Nucleus accumbens (tissue), 56 donors: Measurements from ENCODE around the gene FCER2.

Source experiments
- DNase-seq, 56 donors: peaks; one replicate each; lab custom pipeline; 2025; lab: John Stamatoyannopoulos, UW

Gene FCER2

DNA sequence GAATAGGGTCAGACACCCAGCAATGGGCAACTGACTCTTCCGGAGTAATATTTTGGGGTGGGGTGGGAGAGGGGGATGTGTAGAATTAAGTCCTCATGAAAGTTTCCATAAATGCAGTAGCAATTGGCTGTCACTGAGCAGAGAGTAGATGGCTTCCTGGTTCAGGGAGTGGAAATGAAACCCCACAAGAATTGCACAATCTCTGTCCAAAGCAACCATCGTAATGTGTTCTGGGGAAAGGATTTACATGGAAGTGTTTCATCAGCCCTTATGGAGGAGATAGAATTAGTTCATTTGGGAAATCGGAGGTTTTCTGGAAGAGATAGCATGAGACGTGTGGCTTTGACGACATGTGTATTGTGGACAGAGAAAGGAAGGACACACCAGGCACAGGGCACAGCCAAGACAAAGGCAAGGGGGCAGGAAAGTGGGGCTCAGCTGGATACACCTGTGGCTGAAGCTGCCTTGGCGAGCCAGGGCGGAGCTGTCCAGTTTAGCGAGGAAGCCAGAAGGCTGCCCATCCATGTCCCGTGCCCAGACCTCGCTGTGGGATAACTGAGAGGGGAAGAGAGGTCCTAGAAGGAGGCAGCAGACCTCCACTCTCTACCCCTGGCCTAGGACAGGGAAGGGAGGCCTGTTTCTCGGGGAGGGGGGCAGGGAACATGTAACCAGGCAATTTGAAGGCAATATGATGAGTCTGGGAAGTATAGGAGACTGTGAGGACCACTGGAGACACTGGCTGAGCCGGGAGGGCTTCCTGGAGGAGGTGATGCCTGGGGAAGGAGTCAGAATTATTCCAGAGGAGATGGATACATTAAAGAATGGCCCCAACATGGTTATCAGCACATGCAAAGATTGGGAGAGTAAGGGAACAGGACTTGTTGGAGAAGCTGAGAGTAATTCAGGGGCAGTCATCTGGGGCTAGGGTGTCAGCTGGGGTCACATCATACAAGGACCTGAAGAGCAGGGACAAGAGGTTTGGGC is 32.6 kb upstream of the FCER2 start:
- DNase-seq, result no peak

DNA sequence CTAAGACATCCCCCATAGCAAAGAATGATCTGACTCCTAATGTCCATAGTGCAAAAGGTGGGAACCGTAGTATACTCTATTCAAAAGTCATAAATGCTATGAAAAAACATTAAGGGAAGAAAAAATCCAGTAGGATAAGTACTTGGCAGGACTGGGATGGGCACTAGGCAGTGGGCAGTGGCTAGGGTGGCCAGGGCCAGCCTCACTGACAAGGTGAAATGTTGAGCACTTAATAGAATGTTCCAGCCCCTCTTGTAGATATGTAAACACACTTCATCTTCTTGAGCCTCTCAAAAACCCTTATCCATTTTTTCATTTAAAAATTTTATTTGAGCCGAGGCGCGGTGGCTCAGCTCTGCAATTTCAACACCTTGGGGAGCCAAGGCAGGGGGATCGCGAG is 31.4 kb upstream of the FCER2 start:
- DNase-seq, result no peak

DNA sequence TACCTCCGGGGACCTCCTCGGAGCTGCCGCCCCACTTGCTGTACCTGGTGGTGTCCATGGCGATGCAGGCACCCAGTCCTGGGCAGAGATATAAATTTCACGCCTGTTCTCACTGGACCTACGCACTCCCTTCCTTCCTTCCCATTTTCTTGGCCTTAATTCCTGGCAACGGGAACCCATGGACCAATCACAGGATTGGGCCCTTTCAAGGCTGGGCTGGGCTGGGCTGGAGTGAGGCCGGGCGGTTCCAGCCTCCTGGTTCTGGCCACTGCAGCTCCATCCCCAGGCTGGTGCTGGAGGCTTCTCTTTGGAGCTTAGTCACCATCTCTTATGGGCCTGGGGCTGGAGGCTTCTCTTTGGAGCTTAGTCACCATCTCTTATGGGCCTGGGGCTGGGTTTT is 30.1 kb upstream of the FCER2 start, which contains the start of gene CLEC4G:
TSS of gene CLEC4G (minus strand) at position 66 of the 400 bp plus-strand sequence. CDS start at position 58, 8 bp downstream.
- no peak for DNase-seq

DNA sequence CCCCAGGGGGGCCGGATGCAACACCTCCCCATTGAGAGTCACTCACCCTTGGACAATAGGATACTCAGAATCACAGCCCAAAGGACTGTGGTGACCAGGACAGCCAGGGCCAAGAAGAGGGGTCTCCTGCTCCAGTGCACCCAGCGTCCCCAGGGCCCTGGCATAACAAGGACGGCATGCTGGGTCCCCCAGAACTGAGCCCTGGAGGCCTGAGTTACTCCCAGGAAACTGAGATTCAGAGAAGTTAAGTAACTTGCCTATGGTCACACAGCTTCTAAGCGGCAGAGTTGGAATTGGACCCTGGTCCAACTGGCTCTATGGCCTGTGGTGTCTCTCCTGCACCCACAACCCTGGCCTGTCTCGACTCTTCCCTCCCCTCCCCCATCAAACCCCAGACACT is 29.7 kb upstream of the FCER2 start:
- no peak for DNase-seq

DNA sequence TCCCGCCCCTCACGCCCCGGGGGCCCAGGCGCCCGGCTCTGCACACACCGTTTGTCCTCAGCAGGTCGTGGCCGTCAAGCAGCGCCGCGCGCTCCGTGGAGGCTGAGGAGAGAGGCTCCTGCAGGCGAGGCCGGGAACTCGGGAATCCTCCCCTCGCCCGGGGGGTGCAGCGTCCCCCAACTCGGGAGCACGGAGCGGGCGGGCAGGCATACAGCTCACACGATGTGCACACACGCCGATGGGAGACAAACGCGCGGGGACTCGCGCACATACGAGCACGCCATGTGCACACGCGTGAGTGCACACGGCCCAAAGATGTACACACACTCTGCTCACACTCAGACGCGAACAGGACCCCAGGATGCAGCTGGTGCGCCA is 29.3 kb upstream of the FCER2 start:
- no peak for DNase-seq

DNA sequence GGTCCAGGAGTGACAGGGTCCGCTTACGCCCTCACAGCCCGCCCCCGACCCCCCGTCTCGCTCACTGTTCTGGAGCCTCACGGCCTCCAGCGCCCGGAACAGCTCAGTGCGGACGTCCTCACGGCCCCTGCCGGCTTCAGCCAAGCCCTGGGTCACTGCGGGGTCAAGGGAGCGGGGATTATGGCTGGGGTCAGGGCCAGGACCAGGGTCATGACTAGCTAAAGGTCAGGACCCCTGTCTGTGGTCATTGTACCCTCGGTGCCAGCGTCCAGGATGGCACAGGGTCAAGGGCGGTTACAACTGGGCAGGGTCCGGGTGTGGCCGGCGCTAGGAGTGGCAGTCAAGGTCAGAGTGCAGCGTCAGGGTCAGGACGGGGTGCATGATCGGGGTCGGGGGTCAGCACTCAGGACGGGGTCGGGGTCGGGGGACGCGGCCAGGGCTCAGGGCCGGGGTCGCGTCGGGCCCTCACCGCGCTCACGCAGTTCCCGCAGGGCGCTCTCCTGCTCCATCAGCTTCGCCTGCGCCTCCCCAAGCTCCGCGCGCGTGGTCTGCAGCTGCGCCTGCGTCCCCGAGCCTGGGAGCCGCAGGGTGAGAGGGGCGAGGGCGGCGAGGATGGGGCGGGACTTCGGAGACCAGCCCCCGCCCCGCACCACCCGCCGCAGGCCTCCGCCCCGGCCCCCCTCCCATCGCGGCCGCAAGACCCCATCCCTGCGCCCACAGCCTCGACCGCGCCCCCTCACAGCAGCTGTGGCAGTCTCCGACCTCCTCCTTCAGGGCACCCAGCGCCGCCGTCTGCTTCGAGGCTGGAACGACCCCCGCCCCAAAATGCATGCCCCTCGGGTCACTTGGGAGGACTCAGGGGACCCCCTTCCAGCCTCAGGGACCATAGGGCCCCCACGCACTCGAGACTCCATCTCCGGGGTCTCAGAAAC is 28.6 kb upstream of the FCER2 start:
- DNase-seq, result no peak

DNA sequence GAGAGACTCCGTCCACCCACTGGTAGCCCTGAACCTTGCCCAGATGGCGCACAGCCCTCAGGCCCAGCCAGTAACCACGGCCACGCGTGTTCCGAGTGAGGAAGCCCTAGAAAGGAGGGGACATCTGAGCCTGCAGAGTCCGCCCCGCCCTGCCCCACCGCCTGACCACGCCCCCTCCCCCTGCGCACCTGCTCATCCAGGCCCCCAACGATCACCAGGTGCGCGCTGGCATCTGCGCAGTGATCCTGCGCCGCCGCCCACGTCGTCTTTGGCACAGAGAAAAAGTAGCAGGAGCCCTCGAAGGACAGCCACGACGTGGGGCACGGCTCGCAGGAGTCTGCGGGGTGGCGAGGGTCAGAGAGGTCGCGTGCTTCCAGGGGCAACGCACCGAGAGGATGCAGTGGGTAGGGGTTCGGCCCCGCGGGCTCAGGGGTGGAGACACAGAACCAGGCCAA is 27.9 kb upstream of the FCER2 start:
- peak in 1 of 56 donors; percentile 34 for DNase-seq

DNA sequence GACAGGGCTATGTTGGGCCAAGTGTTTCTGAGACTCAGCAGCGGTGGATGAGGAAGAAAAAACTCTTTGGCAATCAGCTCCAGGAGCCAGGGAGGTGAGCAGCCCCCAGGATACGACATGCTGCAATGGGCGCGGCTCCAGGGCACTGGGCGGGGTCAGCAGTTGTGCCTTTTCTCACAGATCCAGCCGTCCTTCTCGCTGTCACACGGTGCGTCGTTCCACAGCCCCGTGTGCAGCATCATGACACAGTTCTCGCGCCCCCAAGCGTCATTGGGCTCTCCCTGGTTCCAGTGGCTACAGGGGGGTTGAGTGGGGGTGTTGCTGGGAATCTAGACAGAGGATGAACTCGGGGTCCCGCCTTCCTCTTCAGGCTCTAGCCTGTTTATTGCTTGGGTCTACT is 27.3 kb upstream of the FCER2 start:
- no peak for DNase-seq

DNA sequence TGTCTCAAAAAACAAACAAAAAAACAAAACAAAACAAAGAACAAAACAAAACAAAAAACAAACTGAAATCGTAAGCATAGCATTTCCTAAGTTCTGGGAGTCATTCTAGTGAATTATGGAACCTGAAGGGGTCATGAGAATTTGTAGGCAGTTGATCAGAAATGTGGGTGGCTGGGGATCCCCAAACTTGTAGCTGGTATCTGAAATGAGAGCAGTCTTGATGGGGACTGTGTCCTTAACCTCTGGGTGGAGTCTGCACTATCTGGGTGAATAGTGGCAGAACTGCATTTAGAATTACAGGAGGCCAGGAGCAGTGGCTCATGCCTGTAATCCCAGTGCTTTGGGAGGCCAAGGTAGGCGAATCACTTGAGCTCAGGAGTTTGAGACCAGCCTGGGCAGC is 23.9 kb upstream of the FCER2 start:
- no peak for DNase-seq

DNA sequence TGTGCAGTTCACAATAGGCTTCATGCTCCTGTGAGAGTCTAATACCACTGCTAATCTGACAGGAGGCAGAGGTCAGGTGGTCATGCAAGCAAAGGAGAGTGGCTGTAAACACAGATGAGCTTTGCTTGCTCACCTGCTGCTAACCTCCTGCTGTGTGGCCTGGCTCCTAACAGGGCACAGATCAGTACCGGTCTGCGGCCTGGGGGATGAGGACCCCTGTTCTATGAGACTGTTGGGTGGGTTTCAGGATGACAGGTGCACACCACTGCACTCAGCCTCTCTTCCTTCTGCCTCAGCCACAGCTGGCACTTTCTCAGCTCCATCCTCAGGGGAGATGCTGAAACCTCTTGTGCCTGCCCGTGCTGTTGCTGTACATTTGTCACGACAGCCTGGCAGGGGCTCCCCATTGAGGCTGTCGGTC is 20.3 kb upstream of the FCER2 start:
- DNase-seq, result no peak

DNA sequence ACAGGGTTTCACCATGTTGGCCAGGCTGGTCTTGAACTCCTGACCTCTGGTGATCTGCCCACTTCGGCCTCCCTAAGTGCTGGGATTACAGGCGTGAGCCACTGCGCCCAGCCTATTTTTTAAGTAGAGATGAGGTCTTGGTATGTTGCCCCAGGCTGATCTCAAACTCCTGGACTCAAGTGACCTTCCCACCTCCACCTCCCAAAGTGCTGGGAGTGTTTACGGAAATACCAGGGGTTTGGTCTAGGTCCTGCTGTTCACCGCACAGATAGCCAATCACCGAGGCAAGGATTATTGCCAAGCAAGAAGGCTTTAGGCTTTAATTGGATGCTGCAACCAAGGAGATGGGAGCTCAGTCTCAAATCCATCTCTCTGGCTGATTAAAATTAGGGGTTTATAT is 18.4 kb upstream of the FCER2 start:
- DNase-seq, result no peak

DNA sequence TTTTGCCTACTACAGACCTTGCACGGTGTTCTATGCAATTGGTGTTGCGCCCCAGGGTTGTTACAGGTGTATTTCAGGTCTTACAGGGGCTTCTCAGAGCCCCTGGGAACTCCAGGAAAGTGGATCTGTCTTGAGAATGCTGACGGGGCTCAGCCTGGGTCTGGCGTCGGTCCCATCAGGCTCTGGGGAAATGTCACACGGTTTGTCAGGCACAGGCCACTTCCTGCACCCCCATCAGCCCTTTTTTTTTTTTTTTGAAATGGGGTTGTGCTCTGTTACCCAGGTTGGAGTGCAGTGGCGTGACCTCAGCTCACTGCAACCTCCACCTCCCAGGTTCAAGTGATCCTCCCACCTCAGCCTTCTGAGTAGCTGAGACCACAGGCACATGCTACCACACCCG is 16.7 kb upstream of the FCER2 start:
- no peak for DNase-seq

DNA sequence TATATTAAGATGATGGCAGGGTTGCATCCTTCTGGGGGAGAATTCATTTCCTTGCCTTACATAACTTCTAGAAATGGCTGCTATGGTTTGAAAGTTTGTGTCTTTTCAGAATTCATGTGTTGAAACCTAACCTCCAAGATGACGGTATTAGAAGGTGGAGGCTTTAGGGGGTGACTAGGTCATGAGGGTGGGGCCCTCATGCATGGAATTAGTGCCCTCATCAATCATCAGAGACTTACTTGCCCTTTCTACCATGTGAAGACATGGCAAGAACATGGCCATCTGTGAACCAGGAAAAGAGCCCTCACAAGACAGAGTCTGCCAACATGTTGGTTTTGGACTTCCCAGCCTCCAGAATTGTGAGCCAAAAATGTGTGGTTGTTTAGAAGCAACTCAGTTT is 14.8 kb upstream of the FCER2 start:
- DNase-seq, result no peak

DNA sequence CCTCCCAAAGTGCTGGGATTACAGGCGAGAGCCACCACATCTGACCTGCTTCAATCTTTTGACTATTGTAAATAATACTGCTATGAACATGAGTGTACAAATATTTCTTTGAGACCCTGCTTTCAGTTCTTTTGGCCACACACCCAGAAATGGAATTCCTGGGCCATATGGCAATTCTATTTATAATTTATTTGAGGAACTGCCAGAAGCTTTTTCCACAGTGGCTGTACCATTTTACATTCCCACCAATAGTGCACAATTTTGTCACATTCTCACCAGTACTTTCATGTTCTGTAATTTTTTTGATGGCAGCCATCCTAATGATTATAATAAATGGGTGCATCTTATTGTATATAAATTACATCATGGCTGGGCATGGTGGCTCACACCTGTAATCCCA is 13.7 kb upstream of the FCER2 start:
- no peak for DNase-seq

DNA sequence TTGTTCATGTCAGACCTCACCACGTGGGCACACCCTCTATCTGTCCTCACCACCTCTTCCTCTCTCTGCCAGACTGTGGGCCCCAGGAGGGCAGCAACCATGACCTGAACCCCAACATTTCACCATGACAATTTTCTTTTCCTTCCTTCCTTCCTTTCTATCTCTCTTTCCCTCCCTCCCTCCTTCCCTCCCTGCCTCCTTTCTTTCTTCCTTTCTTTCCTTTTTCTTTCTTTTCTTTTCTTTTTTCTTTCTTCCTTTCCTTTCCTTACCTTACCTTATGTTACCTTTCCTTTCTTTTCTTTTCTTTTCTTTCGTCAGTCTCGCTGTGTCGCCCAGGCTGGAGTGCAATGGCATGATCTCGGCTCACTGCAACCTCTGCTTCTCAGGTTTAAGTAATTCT is 8.7 kb upstream of the FCER2 start:
- DNase-seq, result no peak

DNA sequence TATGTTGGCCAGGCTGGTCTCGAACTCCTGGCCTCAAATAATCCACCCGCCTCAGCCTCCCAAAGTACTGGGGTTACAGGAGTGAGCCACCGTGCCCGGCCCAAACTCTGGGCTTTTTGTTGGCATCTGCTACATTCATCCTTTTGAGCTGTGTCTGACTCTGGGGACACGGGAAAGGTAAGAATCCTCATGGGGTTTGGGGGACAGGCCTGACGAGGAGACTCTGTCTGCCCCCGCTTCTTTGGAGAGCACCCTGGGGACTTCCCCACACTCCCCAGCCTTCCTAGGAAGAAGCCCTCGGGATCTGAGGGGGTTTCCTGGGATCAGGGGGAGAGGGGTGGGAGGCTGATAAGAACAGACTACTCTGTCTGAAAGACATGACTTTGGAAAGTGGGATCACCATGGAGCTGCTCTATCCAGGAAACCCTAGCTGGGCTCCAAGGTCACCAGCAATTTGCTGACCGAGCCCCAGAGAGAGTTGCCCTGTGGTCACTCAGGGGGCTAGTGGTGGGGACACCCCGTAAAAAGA is 8.1 kb upstream of the FCER2 start:
- DNase-seq, result no peak

DNA sequence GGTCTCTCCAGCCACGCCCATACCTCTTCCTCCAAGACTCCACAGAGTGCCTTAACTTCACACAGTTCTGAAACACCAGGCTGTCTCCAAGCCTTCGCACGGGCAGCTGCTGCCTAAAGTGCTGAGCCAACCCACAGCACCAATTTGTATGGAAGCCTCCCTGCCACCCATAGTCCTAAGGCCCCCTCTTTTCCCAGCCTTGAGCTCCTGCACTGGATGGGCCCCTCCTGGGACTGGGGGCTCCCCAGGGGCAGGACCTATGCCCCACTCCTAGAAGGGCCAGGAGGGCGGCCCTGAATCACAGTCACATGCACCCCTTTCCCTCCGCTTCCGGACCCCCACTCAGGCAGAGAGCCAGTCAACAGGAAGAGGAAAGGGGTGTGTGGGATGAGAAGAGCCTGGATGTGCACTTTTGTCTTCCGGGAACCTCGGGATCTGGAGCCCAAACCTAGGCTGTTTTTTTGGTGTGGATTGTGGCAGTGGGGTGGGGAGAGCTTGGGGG is 5.1 kb upstream of the FCER2 start:
- DNase-seq, result no peak

DNA sequence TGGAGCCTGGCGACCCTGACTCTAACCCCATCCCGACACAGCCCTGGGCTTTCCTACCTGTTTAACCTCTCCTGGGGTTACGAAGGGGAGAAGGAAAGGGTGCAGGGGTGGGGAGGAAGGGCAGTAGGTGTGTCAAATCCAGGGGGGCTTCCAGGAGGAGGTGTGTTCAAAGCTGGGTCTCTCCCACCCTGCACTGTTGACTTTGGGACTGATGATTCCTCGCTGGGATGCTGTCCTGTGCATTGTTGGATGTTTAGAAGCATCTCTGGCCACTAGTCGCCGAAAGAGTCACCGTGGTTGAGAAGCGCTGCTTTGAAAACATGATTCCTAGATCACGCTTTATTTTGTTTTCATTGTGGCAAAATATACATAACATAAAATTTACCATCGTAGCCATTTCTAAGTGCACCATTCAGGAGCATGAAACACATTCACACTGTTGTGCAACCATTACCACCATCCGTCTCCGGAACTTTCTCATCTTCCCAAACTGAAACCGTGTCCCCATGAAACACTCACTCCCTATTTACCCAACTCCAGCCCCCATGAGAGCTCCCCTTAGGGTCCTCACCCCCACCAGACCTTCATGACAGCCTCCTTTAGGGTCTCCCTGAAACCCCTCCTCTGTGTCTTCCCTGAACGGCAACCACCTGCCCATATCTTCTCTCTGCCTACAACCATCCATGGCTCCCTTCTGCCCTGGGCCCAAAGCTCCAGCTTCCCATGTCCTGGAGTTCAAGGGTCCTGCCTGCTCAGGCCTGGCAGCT is 4.4 kb upstream of the FCER2 start:
- DNase-seq, result no peak

DNA sequence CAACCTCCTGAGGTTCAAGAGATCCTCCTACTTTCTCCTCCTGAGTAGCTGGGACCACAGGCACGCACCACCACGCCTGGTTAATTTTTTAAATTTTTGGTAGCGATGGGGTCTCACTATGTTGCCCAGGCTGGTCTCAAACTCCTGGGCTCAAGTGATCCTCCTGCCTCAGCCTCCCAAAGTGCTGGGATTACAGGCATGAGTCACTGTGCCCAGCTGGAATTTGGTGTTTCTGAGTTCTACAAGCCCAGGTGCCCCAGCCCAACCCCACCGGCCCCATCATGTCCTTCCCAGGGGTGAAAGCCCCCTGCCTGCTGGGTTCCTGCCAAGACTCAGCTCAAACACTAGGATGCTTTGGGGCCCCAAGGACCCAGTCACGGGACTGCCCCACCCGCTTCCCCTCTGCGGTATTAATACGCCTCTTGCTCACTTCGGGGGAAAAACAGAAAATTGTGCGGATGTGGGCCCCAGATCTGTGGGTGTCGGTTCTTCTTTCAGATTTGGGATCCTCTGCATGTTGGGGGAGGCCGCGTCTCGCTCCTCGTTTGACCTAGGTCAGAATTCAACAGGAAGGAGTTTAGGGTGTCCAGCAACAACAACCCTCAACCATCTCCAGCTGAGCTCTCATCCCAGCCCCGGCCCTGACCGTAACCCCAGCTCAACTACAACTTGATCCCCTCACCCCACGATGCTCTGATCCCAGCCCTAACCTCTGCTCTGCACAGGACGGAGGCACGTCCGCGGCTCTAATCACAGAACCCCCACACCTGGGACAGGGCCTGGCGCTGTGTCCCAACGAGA is 3.7 kb upstream of the FCER2 start:
- peak in 1 of 56 donors; percentile 3 for DNase-seq
